ENCODE data around the gene RYR3.
"Not testable (repeated sequence)": the region's sequence is repeated elsewhere in the genome, so short reads cannot be mapped to it uniquely, and the experiment has no call there.

RYR3 gene

DNA sequence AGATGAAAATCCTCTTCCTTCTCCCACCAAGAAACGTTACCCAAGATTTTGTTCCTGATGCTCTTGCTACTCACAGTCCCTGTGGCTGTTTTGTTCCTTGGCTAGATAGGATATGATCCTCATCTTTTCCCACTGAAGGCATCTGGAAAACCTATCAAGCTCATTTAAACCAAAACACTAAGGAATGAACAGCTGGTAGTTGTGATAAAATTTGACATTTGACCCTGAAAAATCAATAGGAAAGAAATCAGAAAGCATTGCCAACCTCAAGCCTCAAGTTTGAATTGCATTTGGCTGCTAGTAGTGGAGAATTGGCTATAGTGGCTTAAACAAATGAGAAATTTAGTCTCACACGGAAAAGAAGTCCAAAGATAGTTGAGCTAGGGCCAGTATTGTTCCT lies 486.9 kb downstream of the RYR3 start:
- DNase-seq: no peak

DNA sequence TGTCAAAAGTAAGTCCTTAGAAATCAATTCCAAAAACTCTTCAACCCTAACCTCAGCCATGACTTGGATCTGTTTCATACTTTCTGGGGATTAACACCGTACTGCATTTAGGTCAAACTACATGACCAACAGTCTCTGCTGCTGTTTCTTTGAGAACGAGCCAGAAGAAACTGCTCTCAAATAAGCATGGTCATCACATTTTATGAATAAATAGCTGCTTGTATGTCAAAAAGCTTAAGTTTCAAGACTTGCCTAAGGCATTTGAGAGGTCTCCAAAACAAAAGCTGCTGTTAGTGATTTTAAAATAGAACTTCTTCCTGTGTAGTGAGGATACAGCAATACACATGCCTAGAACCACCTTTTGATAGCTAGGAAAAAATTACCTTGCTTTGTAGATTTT lies 491.2 kb downstream of the RYR3 start:
- no peak for DNase-seq

DNA sequence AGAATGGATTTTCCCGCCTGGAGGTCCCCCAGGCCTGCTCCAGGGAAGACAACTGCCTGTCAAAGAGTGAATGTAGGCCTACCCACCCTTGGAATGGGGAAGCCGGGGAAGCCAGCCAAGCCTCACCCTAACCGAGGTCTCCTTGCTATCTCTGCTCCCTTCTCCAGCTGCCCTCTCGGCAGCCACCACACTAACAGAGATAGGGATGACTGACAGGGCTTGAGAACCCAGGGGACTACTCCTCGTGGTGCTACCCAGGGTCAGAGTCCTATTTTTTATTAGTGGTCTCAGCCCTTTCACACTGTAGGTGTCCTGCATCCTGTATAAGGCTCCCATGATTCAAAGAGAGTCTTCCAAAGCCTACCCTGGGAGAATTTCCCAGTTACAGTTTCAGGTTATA lies 496.9 kb downstream of the RYR3 start:
- DNase-seq: no peak

DNA sequence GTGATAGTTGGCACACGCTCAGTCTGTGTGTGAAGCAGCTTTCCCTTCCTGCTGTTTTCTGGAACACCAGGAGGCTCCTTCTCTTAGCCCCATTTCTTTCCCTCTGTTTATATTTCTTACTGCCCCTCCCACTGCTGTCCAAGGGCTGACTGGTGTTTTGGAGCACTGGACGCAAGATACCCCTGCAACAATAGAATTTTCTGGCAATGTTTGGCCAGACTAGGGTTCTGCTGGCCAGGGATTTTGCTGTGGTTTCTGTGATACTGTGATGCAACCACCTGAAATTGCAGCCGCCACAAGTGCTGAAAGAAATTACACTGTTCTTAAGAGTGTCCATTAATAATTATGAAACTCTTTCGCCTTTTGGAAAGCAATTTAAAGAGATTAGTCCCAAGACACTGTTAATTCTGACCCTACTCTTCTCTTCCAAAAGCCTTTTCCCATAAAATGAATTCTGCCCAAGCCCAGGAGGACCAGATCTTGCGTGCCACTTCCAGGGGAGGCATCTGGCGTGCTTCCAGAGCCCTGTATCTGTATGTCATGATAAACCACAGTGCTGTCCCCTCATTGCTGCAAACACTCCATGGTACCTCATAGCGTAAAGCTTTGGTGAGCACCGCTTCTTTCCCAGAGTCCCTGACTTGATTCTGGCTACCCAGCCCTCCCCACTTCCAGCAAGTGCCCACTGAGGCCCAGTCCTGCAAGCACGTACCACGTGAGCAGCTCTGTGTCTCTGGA lies 498.1 kb downstream of the RYR3 start:
- DNase-seq: no peak

DNA sequence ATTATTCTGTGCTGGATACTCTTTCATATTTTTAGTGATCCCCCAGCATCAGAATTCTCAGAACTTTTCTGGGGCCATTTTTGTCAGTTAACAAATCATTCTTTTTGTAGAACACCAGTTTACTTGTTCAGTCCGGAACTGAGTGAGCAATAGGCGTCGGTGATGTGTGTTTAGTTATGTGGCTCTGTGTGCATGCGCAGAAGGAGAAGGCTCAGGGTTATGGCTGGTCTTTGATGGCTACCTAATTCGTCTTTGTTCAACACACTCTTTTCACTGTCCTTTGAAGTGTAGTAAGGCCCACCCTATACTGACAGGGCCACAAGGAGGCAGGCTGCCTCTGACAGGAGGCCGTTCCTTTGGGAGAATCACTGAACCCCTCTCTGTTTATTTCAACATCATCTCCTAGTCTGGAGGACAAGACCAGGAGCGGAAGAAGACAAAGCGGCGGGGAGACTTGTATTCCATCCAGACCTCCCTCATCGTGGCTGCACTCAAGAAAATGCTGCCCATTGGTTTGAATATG lies 499.4 kb downstream of the RYR3 start:
- no peak for DNase-seq

DNA sequence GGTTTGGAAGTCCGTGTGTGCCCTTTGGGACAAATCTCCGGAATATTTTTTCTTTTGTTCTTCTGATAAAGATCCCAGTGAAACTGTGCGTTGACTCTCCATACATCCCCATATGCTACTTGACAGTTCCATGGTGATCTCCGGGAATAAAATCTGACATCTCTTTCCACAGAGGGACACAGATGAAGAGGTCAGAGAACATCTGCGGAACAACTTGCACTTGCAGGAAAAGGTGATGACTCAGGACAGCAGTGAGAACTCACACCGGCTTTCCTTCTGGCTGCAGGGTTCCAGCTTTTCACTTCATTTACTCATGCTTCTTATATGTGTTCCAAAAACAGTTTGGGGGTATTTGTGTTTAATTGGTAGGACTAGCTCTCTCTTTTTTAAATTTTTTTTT lies 500.0 kb downstream of the RYR3 start:
- DNase-seq: no peak

DNA sequence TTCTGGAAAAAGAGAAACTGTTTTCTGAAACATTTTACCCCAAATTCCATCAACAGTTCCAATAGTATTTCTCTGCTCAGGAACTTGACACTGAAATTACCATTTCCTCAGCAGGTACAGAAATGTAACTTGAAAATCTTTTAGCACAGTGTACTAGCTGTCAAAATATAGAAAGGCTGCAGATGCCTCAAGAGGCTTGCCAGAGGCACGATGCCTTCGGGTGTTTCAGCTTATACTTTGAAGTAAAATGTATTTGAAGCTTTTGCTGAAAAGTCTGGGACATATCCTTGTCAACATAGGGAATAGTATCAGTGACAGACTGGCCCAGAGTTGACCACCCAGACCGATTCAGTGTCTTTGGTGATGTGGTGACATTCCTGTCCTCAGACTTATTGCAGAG lies 503.1 kb downstream of the RYR3 start:
- DNase-seq: no peak

DNA sequence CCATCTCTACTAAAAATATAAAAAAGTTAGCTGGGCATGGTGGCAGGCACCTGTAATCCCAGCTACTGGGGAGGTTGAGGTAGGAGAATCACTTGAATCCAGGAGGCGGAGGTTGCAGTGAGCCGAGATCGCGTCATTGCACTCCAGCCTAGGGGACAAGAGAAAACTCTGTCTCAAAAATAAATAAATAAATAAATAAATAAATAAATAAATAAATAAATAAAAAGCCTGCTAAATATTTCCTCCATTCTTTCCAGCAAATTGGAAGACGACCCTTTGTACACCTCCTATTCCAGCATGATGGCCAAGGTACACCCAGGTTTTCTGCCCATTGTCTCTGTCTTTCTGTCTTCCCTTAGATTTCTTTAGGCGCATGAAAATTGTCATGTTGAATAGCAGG lies 508.7 kb downstream of the RYR3 start:
- not testable (repeated sequence) for DNase-seq

DNA sequence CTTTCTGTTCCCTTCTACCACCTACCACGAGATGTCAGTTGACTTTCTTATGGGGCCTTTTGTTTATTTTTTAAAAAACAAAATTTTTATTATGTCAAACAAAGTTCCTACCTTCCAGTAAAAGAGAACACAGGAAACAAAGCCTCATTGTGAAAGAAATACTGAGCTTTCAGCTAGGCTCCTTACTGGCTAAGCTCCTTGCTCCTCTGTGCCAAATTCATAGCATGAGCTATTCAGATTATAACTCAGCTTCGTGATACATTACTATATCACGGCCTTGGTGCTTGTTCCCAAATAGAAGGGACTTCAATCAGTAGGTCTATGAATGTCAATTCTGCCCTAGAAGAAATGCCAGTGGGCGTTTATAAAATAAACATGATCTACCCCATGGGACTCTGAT lies 511.7 kb downstream of the RYR3 start:
- DNase-seq: no peak

DNA sequence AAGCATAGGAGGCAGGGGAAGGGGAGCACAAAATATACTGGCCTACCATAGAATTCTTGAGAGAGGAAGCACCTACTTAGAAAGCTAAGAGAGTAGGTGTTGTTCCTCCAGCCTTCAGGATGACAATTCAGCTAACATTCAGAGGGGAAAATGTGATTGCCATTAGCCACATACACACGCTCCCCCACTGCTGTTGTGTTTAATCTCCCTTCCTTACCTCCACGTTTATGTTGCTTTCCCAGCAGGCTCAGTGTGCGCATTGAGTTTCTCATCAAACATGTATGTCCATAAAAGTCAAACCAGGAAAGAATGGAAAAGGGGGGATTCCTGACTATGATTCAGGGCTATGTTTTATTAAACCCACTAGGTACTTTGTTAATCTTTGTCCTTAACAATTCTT lies 512.4 kb downstream of the RYR3 start:
- no peak for DNase-seq

DNA sequence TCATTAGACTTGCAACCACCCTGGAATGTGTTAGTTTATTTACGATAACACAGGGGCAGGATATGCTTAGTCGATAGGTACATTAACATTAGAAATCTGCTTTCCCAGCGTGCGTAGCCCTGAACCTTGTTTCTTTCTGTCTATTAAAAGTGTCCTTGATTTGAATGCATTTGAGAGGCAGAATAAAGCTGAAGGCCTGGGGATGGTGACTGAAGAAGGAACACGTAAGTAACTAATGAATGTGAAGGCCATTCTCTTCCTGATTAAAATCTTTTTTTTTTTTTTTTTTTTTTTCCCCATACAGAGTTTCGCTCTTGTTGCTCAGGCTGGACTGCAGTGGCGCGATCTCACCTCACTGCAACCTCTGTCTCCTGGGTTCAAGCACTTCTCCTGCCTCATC lies 514.7 kb downstream of the RYR3 start:
- DNase-seq: no peak

DNA sequence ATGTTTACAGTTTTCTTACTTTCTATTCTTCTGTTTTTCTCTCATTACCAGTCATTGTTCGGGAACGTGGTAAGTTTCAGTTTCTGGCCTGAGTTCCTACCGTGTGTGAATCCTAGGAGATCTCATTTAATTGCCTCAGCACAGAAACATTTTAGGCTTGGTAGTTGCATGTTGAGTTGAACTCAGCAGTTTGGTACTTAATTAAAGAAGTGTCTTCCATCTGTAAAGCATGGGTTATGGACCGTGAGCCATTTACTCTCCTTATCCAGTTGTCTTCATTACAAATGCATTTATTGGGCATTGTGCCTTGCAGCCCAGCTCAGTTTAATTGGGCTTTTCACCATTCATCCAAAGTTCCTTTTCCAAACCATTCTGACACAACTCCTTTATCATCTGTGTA lies 515.4 kb downstream of the RYR3 start:
- no peak for DNase-seq

DNA sequence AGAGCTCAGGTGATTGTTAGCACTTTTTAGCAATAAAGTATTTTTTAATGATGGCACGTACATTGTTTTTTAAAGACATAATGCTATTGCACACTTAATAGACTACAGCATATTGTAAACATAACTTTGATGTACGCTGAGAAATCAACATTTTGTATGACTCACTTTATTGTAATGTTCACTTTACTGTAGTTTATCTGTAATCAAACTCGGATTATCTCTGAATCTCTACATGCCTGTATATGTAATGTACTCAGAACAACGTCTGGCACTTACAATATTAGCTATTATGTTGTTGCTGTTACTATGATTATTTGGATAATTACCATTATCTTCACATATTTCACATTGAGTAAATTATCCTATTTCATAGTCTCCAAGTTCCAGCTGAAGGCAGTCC lies 519.6 kb downstream of the RYR3 start:
- no peak for DNase-seq

DNA sequence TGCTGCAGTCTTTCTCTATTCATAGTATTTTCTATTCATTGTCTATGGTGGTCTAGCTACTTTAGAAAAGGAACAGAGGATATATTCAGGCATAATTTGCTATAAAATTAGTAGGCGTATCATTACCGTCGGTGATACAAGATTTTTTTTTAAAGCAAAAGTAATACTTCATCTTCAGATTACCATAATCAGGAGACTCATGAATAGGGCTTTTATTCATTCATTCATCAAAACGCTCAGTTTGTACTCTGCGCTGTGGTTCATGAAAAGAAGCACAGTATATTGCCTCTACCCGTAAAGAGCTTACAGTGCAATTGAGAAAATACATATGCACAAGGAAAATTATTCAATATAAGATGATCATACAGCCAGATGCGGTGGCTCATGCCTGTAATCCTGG lies 520.9 kb downstream of the RYR3 start:
- no peak for DNase-seq

DNA sequence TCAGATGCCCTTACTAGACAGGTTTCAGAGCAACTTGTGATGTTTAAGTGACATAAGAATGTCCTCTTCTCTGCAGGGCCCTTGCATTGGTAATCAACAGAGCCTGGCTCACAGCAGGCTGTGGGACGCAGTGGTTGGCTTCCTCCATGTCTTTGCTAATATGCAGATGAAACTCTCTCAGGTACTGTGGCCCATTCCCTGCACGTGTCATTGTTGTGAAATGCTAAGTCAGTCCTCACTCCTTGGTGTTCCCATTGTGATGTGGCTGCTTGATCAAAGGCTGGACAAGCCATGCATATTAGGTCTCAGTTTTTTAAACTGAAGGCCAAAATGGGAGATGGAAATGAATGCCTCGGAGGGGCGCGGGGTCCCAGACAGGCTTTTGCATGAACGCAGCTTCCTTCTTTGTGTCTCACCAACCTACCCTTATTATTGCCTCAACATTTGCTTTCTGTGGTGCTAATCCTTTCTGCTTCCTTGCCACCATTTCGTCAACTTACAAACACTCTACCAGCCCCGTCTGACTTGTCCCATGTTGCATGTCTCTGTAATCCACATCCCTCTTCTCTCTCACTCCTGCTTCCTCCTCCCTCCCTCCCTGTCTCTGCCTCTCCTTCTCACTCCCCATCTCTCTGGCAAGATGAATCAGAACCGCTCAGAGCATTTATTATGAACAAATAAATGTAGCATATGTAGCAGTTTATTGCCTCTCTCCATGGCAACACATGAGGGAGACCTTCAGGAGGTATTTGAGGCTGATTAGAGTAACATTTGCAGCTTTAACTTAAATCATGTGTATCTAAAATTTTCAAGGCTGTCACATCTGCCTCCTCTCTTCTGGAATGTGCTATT lies 524.4 kb downstream of the RYR3 start:
- DNase-seq: no peak

DNA sequence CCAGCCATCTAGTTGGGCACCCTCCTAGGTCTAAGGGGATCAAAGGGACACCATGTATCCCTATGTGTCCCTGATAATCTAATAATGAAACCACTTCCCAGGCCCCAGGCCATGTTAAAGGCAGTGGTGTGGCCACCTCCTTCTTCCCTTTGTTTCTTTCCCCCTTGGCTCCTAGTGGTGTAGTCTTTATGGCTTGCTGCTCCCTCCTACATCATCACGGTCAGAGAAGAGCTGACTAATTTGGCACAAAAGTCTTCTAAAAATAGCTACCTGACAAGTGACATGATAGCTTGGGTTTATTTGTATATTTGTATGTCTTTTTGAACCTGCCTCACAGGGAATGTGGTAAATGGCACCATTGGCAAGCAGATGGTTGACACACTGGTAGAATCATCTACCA lies 526.5 kb downstream of the RYR3 start:
- DNase-seq: no peak

DNA sequence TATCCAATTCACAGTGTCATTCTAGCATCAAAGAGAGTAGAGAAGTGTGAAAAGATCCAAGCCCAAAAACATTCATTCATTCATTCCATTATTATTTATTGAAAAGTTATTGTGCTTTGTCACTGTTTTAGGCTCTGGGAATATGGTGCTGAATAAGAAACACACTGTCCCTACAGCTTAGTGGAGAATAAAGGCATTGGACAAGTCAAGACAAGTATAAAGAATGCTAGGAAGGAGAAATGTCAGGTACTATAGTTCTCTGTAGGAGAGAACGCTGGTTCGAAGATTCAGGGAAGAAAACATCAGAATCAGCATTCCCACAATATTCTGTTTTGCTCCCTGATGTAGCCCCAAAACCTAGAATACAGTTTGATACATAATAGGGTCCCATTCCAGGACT lies 528.8 kb downstream of the RYR3 start:
- no peak for DNase-seq

DNA sequence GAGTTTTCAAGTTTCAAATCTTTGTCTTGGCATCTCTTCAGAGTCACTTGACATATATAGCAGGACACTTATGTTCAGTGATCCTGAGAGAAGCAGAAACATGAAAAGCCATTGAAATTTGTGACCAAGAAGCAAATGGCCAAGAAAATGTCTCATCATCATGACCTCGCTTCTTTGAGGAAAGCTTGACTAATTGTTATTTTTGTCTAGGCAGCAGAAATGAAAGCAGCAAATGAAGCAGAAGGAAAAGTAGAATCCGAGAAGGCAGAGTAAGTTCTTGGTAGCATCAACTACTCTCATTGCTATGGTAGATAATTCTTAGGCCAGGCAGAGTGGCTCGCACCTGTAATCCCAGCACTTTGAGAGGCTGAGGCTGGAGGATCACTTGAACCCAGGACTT lies 529.8 kb downstream of the RYR3 start:
- no peak for DNase-seq

DNA sequence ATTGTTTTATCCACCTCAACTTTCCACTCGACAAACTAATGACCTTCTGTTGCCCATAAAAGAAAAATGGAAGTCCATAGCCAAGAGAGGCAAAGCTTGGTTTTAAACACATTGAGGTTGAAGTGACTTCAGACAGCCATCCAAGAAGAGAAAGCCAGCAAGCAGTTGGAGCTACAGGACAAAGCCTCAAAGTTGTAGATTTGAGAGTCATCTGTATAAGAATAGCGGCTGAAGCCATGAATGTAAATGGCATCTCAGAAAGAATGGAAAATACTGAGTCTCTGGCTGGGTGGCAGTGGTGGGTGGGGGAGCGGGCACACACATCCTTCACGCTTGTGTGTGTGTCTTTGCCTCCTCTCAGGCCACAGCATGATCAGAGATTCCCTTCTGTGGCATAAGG lies 533.4 kb downstream of the RYR3 start:
- DNase-seq: no peak

DNA sequence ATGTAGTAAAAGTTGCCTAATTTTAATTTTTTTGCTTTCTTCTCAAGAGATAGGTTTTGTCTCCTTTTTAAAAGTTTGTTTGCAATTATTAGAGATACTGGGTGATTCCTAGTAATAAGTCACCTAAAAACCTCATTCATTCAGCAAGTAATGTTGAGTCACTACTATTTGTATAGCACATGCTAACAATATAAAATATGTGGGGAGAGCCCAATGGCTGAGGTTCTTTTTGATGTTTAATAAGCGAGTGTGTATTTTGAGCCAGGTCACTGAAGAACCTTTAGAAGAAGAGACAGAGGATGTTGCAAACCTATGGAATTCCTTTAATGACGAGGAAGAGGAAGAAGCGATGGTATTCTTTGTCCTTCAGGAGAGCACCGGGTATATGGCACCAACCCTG lies 533.8 kb downstream of the RYR3 start:
- no peak for DNase-seq

DNA sequence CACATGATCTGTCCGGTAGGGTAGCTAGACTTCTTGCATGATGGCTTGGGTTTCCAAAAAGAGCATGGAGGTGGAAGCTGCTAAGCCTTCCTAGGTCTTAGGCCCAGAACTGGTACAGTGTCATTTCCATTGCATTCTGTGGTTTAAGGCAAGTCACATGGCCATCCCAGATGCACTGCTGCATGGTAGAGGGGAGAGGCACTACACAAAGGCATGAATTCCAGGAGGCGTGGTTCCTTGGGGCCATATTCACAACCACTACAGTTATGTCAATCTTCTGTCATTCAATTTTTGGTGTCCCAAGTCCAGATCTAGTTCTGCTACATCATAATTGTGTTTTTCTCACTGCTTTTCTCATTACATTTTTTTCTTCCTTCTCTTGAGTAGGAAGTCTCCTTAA lies 535.4 kb downstream of the RYR3 start:
- no peak for DNase-seq

DNA sequence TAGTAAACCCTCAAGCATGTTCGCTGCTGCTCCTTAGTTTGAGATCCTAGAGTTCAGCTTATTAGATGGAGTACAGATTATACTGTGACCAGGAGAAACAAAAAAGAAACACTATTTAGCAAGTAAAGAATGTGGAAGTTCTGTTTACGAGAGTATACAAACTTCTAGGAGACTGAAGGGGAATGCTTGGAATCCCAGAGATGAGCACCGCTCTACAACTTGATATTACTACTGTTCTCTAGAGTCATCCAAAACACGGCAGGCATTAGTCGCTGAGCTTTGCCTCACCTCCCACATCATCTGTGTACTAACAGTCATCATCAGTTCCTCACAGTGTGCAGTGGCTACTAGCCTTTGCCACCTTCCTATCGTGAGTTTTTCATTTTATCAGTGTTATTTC lies 536.1 kb downstream of the RYR3 start:
- DNase-seq: no peak

DNA sequence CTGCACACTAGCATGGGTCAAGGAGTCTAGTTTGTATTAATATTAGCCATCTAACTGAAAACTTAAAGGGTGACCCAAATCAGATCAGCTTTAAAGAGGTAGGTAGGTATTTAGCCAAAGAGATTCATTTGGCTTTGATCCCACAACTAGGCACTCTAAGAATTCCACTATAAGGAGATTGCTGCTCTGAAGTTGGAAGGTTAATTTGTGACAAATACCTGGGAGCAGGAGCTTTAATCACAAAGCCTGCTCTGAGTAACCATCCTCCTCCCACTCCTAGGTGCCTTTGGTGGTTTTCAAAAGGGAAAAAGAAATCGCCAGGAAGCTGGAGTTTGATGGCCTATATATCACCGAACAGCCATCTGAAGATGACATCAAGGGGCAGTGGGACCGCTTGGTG lies 537.2 kb downstream of the RYR3 start:
- DNase-seq: no peak

DNA sequence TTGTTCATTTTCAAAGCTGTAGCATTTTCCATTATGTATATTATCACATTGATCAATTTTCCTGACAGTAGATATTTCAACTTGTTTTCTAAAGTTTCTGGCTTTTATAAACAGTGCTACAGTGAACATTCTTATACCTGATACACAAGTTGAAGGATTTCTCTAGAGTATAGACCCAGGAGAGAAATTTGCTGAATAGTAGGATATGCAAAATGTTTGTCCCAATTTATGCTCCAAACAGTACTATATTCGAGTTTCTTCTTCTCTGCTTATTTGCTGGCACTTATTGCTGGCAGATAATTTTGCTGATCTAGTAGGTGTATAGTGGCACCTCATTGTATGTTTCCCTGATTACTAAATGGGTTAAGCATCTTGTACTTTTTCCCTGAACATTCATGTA lies 540.3 kb downstream of the RYR3 start:
- no peak for DNase-seq

DNA sequence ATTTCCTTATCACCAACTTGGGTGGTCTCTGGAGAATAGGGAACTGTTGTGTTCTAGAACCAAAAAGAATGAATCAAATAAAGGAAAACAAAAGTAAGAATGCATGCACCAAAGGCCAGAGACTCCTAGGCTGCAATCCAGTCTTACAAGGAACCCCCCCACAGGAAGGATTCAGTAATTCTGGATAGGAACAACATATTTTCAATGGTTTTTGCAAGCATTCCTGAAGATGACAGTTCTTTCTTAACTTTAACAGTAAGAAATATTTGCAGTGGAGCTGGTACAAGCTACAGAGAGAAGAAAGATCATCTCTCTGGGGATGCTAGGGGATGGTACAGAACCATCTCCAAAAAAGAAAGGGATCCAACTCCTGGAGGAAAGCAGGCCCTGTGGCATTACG lies 541.3 kb downstream of the RYR3 start:
- no peak for DNase-seq

Data from activated CD4-positive, CD25-positive, alpha-beta regulatory T cell treated with anti-CD3 and anti-CD28 coated beads, Interleukin-2, amount 50 U/mL, for 72 hours (primary cell).